Loucy (cell line): Measurements from ENCODE around the gene IRF2.

ENCODE experiments used
- CTCF ChIP-seq: fragments of 200-600 bp; sonication (generic); conservative IDR thresholded peaks from 2 replicates; pipeline ENCODE4 v1.5.1; 2014; ENCODE audit warnings: mild to moderate bottlenecking, antibody characterized with exemption, low read length
- EZH2phosphoT487 ChIP-seq: fragments of 200-600 bp; IDR thresholded peaks from 2 replicates; pipeline ENCODE4 v1.6.1; 2018; ENCODE audit warnings: antibody characterized with exemption, mild to moderate bottlenecking, moderate library complexity, borderline replicate concordance

DNA sequence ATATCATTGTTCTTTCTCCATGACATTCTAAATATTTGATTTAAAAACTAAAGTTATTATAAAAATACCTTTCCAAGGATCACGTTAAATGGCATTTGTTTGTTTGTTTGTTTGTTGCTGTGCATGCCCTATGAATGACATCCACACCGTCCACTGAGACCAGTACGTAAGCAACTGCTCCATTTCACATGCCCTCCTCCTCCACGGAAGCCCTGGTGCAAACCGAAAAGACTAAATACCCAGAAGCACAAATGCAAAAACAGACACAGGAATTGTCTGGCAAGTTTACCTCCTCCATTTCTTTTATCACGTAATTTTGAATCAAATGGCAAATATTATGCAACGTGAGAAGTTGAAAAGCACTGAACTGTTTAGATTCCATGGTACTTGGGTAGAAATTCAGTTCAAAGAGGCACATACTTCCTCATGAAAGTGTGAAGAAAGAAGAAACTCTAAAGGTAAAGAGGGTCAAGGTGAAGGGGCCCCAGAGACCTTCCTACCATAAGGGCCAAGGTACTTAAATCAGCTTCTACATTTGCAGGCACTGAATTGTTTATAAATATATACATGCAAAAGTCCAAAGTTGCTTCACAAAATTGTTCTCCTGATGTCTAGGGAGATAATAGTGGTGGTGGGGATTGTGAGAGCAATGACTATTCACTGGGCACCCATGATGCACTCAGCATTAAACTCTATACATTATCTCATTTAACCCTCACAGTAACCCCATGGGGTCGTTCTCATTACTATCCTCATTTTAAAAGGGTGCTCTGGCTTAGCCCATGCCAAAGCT, 23.4 kb downstream of the IRF2 start:
- no peak for TF ChIP-seq CTCF
- no peak for TF ChIP-seq EZH2phosphoT487
